Skin of body (tissue), 2 donors: ENCODE data around the gene SHOC2. TPM values are rescaled to one million over a fixed set of nuclear protein-coding genes. Genes with fewer than 3 reads are reported as not detected.
A peak's percentile ranks its signal among the peaks of the same experiment; 100 is the strongest.

Source experiments
- DNase-seq: peaks from one replicate; lab custom pipeline; 2025; lab: John Stamatoyannopoulos, UW
- total RNA-seq: library from RNA; depleted of rRNA; stranded (reverse); fragments of >200 nt; gene quantifications from one replicate; pipeline ENCODE4 v1.2.3, GENCODE V29; 2014

SHOC2 gene
- total RNA-seq, 1 donor from 2014 or later, result 73.8 TPM

- no peak for DNase-seq
Observed at GRCh38 chr10:110983466-110983865, 64.1 kb downstream of the SHOC2 start.

DNA sequence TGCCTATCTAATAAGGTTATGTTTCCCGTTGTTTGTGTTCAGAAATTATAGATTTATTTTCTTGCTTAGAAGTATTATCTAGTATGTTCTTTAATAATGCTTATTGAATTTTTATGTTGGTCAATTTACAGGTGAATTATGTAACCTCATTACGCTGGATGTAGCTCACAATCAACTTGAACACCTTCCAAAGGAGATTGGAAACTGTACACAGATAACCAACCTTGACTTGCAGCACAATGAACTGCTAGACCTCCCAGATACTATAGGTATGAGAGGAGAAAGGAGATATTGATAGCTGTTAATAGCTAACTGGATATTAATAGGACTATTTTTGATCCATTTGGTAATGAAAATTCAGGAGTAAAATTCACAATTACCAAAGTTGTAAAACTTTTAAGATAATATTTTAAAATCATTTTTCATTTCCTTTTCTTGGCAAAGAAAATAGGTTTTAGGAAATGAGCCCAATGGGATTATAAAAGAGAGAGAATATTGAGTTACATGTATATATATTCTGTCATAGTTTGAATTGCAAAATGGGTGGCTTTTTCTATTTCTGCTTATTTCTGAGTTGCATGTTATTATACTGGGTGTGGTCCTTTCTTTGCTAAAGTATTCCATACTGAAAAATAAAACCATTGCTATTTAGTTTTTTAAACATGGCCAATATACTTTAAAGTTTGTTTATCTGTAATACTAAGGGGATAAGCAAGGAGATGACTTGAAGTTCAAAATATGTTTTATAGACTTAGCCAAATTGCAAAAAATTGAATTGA lies 66.3 kb downstream of the SHOC2 start:
- DNase-seq, result peak; percentile 20

DNA sequence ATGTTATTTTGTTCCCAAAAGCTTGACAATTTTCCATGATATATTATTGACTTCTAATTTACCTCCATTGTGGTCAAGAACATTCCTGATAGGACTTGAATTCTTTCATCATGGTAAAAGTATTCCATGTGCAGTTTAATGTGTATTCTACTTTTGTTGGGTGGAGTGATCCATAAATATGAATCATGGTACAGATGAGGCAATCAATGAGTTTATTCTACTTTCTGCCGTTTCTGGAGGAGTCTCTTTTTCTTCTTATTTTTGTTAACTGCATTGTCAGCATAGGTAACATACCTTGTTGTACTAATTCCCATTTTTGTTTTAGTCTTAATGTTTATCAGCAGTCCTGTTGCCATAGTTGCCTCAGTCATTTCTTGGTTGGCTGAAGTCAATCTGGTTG lies 69.6 kb downstream of the SHOC2 start:
- DNase-seq, result no peak

DNA sequence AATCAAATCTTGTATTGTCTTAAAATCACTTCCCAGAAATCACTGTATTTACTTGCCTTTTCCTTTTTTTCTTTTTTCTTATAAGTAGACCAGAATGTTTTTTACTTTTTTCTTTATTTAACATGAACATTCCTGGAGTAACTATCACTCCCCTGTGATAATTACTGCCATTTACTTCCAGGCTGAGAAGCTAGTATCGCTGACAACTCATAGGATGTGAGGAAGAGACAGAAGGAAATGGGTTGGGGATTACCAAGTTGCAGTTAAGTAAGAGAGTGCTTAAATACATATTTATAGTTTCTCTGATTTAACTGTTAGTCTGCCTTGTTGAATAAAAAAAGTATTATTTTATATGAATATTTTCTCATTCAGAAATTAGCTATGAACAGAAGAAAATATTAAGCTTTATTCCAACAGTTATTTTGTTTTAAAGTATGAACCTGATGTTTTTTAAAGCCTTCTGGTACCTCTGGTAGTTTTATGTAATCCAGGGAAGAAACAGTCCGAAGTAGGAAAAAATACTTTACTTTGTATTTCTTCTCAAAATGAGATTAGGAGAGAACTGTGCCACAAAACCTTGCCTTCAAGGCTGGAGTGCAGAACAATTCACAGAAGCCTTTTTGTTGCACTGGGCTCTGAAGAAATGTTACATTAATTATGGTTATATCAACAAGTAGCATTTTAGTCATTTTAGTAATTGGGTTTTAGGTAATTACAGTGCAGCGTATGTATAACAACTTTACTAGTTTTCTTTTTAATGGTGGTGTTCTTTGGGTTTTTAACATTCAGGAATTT lies 72.8 kb downstream of the SHOC2 start:
- DNase-seq, result no peak

DNA sequence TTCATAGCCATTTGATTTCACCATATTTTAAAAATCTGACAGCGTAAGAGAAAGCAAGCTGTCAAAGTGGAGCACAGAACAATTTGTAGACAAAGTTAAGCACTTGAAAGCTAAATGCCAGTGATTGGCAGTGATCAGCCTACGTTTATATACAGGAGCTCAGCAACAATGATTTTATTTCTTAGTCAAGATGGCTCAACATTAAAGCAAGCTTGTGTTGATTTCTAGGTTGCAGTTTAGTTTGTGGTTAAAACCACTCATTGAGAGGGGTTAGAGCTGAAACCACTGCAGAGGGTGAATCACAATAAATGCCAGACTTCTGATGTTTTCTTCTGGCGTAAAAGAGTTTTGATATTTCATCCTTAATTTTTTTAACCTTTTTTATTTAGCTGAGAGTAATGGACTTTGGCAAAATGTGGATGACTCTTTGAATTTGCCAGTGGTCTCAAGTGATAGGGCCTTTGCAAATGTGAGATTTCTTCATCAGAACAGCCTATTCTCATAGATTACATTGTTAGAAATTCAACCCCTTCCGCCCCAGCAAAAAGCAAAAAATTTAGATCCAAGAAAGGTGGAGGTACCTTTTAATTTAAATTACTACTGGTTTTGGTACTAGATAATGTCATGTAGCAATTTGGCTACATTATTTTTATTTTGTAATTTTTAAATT lies 73.8 kb downstream of the SHOC2 start:
- DNase-seq, result no peak

- no peak for DNase-seq
Observed at GRCh38 chr10:110994406-110995086, 75.1 kb downstream of the SHOC2 start.

GRCh38 chr10:110995301-110995700 lies 75.9 kb downstream of the SHOC2 start:
- no peak for DNase-seq

DNA sequence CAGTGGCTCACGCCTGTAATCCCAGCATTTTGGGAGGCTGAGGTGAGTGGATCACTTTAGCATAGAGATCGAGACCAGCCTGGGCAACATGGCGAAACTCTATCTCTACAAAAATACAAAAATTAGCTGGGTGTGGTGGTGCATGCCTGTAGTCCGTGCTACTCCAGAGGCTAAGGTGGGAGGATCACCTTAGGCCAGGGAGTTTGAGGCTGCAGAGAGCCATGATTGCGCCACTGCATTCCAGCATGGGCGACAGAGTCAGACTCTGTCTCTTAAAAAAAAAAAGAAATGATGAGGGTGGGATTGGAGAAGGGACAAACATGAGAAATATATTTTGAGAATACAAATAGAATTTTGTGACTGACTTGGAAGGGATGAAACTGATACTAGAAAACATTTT lies 76.9 kb downstream of the SHOC2 start:
- no peak for DNase-seq

- DNase-seq, result no peak
Observed at GRCh38 chr10:111004016-111004415, 84.6 kb downstream of the SHOC2 start.

DNA sequence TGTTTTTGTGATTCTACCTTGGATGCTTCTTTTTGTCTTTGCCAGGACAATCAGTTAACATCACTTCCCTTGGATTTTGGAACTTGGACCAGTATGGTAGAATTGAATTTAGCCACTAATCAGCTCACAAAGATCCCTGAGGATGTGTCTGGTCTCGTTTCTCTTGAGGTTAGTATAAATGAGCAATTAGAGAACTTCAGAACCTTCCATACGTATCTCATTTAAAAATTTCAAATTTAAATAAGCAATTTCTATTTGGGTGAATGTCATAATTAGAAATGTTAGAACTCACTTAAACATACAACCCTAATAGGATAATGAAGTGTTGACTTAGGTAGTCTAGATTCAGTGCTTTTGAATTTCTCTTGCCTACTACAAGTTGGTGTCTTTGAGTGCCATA lies 88.1 kb downstream of the SHOC2 start:
- no peak for DNase-seq

GRCh38 chr10:111015181-111015580 lies 95.8 kb downstream of the SHOC2 start:
- no peak for DNase-seq

DNA sequence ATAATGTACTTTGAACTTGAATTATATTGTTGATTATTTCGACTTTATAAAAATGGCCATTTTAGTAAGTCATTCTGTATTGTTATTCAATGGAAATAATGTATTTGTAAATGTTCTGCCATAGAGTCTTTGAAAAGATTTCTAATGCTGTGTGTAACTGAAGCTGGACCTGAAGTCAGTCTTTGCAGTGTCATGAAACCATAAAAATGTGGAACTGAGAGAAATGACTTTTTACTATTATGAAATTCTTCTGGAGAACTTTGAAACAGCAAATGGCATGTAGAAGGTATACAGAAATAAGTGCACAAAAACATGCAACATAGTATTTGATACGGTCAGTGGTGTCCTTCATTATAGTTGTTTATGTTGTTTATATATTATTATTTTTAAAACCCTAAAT lies 97.7 kb downstream of the SHOC2 start:
- no peak for DNase-seq

DNA sequence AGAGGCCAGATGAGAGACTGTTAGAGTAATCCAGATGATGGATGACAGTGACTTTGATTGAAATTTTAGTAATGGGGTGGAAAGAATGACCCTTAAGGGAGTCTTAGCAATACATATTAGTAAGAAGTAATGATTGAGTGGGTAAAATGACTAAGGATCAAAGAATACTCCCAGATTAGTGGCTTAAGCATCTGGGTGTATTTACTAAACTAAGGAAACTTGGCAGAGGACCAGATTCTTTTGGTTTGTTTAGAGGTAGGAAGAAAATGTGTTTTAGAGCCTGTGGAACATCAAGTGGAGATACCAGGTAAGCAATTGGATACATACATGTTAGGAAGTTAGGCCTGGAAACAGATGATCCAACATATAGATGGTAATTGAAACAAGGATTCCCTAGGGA lies 98.6 kb downstream of the SHOC2 start:
- no peak for DNase-seq

- DNase-seq, result no peak
Observed at GRCh38 chr10:111023060-111023459, 103.7 kb downstream of the SHOC2 start.

GRCh38 chr10:111030042-111030750 lies 110.8 kb downstream of the SHOC2 start:
- no peak for DNase-seq

DNA sequence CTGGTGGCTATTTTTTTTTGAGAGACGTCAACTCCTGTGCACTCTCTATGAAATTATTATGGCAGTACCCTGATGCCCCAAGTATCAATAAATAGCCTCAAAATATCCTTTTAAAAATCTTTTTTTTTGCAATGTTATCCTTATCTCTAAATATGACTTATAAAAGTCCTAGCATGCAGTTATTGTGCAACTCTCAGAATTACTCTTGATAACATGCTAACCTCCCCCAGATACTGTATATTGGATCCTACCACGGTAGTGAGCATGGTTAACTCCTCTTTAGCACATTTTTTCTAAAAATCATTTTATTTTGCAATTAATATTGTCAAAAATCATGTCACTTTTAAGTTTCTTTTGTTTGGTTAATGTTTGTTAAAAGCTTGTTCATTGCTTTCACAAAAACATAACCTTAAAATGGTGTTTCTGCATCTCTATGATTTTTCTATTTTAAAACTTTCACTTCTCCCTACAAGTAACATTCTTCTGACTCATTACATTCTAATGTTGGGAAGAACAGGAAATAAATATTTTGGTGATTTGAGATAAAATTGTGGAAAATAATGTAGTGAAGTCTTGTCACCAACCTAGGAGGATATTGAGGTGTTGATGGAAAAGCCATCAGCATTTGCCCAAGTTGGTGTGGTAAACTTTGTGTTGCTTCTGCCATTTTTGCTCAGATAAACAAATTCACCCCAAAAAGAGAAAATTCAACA lies 115.3 kb downstream of the SHOC2 start:
- no peak for DNase-seq

GRCh38 chr10:111035542-111035941 lies 116.1 kb downstream of the SHOC2 start:
- no peak for DNase-seq

DNA sequence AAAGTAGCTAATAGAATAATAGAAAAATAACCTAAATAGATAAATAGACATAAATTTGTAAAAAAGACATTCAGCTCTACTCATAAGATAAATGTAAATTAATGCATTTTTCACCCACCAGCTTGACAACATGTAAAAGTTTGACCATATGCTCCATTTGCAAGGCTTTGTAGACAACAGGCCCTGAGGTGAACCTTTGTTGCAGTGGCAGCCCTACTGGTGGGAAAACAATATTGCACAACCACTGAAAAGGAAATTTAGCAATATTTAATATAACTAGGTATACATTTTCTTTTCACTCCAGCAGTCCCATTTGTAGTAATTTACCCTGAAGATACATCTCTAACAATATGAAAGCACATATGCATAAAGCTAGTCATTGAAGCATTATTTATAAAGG lies 118.5 kb downstream of the SHOC2 start:
- DNase-seq, result no peak

DNA sequence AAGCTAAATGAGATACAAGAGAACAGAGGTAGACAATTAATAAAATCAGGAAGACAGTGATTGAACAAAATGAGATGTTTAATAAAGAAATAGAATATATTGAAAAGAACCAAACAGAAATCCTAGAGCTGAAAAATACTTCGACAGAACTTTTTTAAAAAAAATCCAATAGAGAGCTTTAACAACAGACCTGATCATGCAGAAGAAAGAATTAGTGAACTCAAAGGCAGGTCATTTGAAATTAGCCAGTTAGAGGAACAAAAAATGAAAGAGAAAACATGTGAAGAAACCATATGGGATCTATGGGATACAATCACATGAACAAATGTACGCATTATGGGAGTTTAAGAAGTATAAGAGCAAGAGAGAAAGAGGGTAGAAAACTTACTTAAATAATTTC lies 120.1 kb downstream of the SHOC2 start:
- DNase-seq, result no peak

- no peak for DNase-seq
Observed at GRCh38 chr10:111057006-111057405, 137.6 kb downstream of the SHOC2 start.
